Measurements from ENCODE around the gene BBOF1.

The BBOF1 gene

GRCh38 chr14:74077401-74077800 lies 58.3 kb downstream of the BBOF1 start:
- Histone ChIP-seq H3K9ac (ENCODE audit: low read length) (no peak overlapping the region), H3K4me1 (ENCODE audit: low read length) (no peaks in the 10 kb centered on the region), H3K9me3 (replicated peaks; ENCODE audit: insufficient read depth, low read length) (no peaks in the 10 kb centered on the region), H3K9me2 (replicated peaks; ENCODE audit: insufficient read depth, low read length) (no peaks in the 10 kb centered on the region), H2AFZ (ENCODE audit: low read length) (no peak overlapping the region), H3K27ac (ENCODE audit: low read length) (no peak overlapping the region), H3K27me3 (replicated peaks; ENCODE audit: insufficient read depth, low read length) (no peaks in the 10 kb centered on the region), H3K4me2 (ENCODE audit: low read depth, low read length) (no peak overlapping the region), H4K20me1 (ENCODE audit: insufficient read depth, low read length) (no peaks in the 10 kb centered on the region), H3F3A (ENCODE audit: insufficient read depth, low read length) (no peaks in the 10 kb centered on the region), H3K36me3 (replicated peaks; ENCODE audit: insufficient read depth, low read length) (no peaks in the 10 kb centered on the region), H3K4me3 (ENCODE audit: low read length) (no peak overlapping the region), H3K79me2 (ENCODE audit: low read length) (no peaks in the 10 kb centered on the region)
- DNase-seq = no peak
- TF ChIP-seq, protein P1, sequence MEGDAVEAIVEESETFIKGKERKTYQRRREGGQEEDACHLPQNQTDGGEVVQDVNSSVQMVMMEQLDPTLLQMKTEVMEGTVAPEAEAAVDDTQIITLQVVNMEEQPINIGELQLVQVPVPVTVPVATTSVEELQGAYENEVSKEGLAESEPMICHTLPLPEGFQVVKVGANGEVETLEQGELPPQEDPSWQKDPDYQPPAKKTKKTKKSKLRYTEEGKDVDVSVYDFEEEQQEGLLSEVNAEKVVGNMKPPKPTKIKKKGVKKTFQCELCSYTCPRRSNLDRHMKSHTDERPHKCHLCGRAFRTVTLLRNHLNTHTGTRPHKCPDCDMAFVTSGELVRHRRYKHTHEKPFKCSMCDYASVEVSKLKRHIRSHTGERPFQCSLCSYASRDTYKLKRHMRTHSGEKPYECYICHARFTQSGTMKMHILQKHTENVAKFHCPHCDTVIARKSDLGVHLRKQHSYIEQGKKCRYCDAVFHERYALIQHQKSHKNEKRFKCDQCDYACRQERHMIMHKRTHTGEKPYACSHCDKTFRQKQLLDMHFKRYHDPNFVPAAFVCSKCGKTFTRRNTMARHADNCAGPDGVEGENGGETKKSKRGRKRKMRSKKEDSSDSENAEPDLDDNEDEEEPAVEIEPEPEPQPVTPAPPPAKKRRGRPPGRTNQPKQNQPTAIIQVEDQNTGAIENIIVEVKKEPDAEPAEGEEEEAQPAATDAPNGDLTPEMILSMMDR (IDR thresholded peaks at IDR 0.05; ENCODE audit: low read length) = no peak
- no peak for TF ChIP-seq EZH2 (optimal IDR thresholded peaks at IDR 0.05; ENCODE audit: low read depth, low read length)
- no peak for TF ChIP-seq EZH2phosphoT487 (IDR thresholded peaks at IDR 0.05; ENCODE audit: low read length)

DNA sequence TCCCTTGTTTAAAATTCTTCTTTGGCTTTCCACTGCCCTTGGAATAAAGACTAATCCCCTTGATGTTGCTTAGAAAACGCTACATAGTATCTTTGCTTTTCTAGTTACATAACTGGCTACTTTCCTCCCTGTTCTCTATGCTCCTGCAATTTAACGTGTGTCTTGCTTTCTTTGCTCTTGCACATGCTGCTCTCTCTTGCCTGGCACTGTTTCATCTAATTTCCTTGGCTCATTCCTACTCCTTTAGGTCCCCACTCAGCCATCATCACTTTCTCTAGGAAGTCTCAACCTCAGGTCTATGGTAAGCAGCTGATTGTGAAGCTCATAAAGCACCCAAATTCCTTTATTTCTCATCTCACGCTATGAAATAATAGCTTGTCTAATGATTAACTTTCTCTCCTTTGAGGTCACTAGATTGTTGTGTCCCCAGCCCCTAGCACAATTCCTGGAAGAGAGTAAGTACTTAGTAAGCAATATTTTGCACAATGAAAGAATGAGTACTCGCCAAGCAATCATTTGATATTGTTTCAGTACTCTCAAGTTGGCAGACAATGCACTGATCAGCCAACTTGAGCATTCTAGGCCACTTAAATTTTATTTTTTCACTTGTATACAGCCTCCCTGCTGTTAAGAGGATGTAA lies 61.8 kb downstream of the BBOF1 start:
- TF ChIP-seq EZH2phosphoT487 (IDR thresholded peaks at IDR 0.05; ENCODE audit: low read length) (no peak), EZH2 (optimal IDR thresholded peaks at IDR 0.05; ENCODE audit: low read depth, low read length) (no peak)
- TF ChIP-seq, protein P1 (IDR thresholded peaks at IDR 0.05; ENCODE audit: low read length) = no peak
- no peak overlapping the region for H3K9ac ChIP-seq (ENCODE audit: low read length)
- no peaks in the 10 kb centered on the region for H3K27me3 ChIP-seq (replicated peaks; ENCODE audit: insufficient read depth, low read length)
- DNase-seq = no peak
- peaks cover 6% of the 10 kb centered on the region; the same call in 1 of the 2 replicates for H3K4me1 ChIP-seq (ENCODE audit: low read length)
- H3K79me2 ChIP-seq (ENCODE audit: low read length) = peaks cover 17% of the 10 kb centered on the region
- no peaks in the 10 kb centered on the region for H3K36me3 ChIP-seq (replicated peaks; ENCODE audit: insufficient read depth, low read length)
- no peak overlapping the region for H3K27ac ChIP-seq (ENCODE audit: low read length)
- no peaks in the 10 kb centered on the region; the same call in 1 of the 2 replicates for H3F3A ChIP-seq (ENCODE audit: insufficient read depth, low read length)
- H3K4me3 ChIP-seq (ENCODE audit: low read length) = no peak overlapping the region
- no peak overlapping the region for H3K4me2 ChIP-seq (ENCODE audit: low read depth, low read length)
- no peaks in the 10 kb centered on the region for H4K20me1 ChIP-seq (ENCODE audit: insufficient read depth, low read length)
- H3K9me3 ChIP-seq (replicated peaks; ENCODE audit: insufficient read depth, low read length) = no peaks in the 10 kb centered on the region
- H2AFZ ChIP-seq (ENCODE audit: low read length) = no peak overlapping the region
- no peaks in the 10 kb centered on the region for H3K9me2 ChIP-seq (replicated peaks; ENCODE audit: insufficient read depth, low read length)

- Histone ChIP-seq H3K79me2 (ENCODE audit: low read length) (peaks cover 22% of the 10 kb centered on the region), H2AFZ (ENCODE audit: low read length) (no peak overlapping the region), H4K20me1 (ENCODE audit: insufficient read depth, low read length) (no peaks in the 10 kb centered on the region), H3K4me1 (ENCODE audit: low read length) (peaks cover 9% of the 10 kb centered on the region), H3K4me3 (ENCODE audit: low read length) (no peak overlapping the region), H3K27ac (ENCODE audit: low read length) (no peak overlapping the region), H3K36me3 (replicated peaks; ENCODE audit: insufficient read depth, low read length) (no peaks in the 10 kb centered on the region), H3K9me2 (replicated peaks; ENCODE audit: insufficient read depth, low read length) (no peaks in the 10 kb centered on the region), H3K9ac (ENCODE audit: low read length) (no peak overlapping the region), H3F3A (ENCODE audit: insufficient read depth, low read length) (no peaks in the 10 kb centered on the region; the same call in 1 of the 2 replicates), H3K9me3 (replicated peaks; ENCODE audit: insufficient read depth, low read length) (no peaks in the 10 kb centered on the region), H3K27me3 (replicated peaks; ENCODE audit: insufficient read depth, low read length) (no peaks in the 10 kb centered on the region), H3K4me2 (ENCODE audit: low read depth, low read length) (no peak overlapping the region)
- DNase-seq = no peak
- TF ChIP-seq EZH2 (optimal IDR thresholded peaks at IDR 0.05; ENCODE audit: low read depth, low read length) (no peak), EZH2phosphoT487 (IDR thresholded peaks at IDR 0.05; ENCODE audit: low read length) (no peak)
- TF ChIP-seq, protein P1 (IDR thresholded peaks at IDR 0.05; ENCODE audit: low read length) = no peak
Measured at GRCh38 chr14:74081491-74081890, 62.3 kb downstream of the BBOF1 start.

Data from MM.1S (cell line).